LNCaP clone FGC (cell line): ENCODE data around the gene DNM3.

ENCODE experiments used
- DNase-seq: peaks from one replicate; pipeline ENCODE4 v3.0.0-alpha.2; 2011; ENCODE audit warnings: low read depth
- H3K4me3 ChIP-seq: 2 replicates; pipeline ENCODE4 v1.5.1; 2011; ENCODE audit warnings: mild to moderate bottlenecking, low read depth, low read length, control low read depth
- CTCF ChIP-seq: IDR thresholded peaks from 2 replicates; pipeline ENCODE4 v1.5.1; 2012; ENCODE audit warnings: mild to moderate bottlenecking; ENCODE audit not compliant: control insufficient read depth, insufficient read depth; ENCODE audit errors: extremely low read depth

Gene DNM3

GRCh38 chr1:172388490-172388889 lies 547.2 kb downstream of the DNM3 start:
- no peak for TF ChIP-seq CTCF
- DNase-seq: no peak
- no peak overlapping the region for H3K4me3 ChIP-seq

- no peak overlapping the region for H3K4me3 ChIP-seq
- TF ChIP-seq CTCF: no peak
- no peak for DNase-seq
Measured at GRCh38 chr1:172390301-172390682, 549.0 kb downstream of the DNM3 start.

- no peak for TF ChIP-seq CTCF
- H3K4me3 ChIP-seq: no peak overlapping the region
Measured at GRCh38 chr1:172390683-172391551, 549.6 kb downstream of the DNM3 start.

GRCh38 chr1:172391976-172392375 lies 550.7 kb downstream of the DNM3 start:
- H3K4me3 ChIP-seq: no peak overlapping the region
- DNase-seq: no peak

More at GRCh38 chr1:172390683-172391551, 549.6 kb downstream of the DNM3 start:
- DNase-seq: no peak

GRCh38 chr1:172393354-172393753 lies 552.1 kb downstream of the DNM3 start:
- DNase-seq: no peak
- TF ChIP-seq CTCF: no peak

More at GRCh38 chr1:172391976-172392375, 550.7 kb downstream of the DNM3 start:
- no peak for TF ChIP-seq CTCF

GRCh38 chr1:172394141-172394751 lies 552.9 kb downstream of the DNM3 start:
- TF ChIP-seq CTCF: no peak
- DNase-seq: no peak
- H3K4me3 ChIP-seq: no peak overlapping the region

More at GRCh38 chr1:172393354-172393753, 552.1 kb downstream of the DNM3 start:
- no peak overlapping the region for H3K4me3 ChIP-seq
